Endothelial cell of umbilical vein (primary cell): Measurements from ENCODE around the gene TMEM185A.

Experiments
- CTCF ChIP-seq, 2 donors: IDR thresholded peaks; 1 replicate in 1 of 2; 2 replicates in 1 of 2; pipeline ENCODE4 v1.5.1; 2011; ENCODE audit warnings: low read length in 2 of 2, mild to moderate bottlenecking in 2 of 2, moderate library complexity in 2 of 2, control low read depth in 1 of 2, inconsistent platforms in 1 of 2, low read depth in 1 of 2; ENCODE audit not compliant: insufficient read depth in 1 of 2; ENCODE audit errors: extremely low read depth in 1 of 2
- EZH2 ChIP-seq: IDR thresholded peaks from 2 replicates; pipeline ENCODE4 v1.6.1; 2012; ENCODE audit warnings: borderline replicate concordance, low read depth, mild to moderate bottlenecking, moderate library complexity, low read length, inconsistent platforms; ENCODE audit not compliant: severe bottlenecking

DNA sequence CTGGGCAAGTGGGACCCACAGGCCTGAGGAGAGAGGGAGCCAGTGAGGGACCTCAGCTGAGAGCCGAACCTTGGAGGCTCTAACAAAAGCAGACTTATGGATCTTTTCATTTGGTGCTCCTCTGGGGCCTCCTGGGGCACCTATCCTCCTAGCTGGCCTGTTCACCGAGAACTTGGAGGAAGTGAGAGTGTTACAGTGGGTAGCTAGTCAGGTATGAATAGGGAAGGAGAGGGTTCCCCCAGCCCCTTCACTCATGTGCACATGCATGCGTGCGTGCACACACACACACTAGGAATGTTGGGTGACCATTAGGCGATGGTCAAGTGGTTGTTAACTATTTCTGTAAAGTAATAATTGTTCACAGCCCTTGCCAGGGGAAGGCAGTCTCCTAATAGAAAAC lies 18.6 kb upstream of the TMEM185A start:
- TF ChIP-seq CTCF (IDR thresholded peaks at IDR 0.05; ENCODE audit: extremely low read depth in 1 of 2, insufficient read depth in 1 of 2, low read depth in 1 of 2, low read length in 2 of 2) (no peak), EZH2 (no peak)
